Ascending aorta (tissue), 2 donors: Measurements from ENCODE around the gene MYD88. TPM values are rescaled to one million over a fixed set of nuclear protein-coding genes. Genes with fewer than 3 reads are reported as not detected.

Experiments
- DNase-seq, 2 donors: peaks; one replicate each; pipeline ENCODE4 v3.0.0-alpha.2; 2019; ENCODE audit warnings: low spot score in 2 of 2
- H3K27ac ChIP-seq, 2 donors: fragments of 200-600 bp; sonication (generic); one replicate each; pipeline ENCODE4 v1.5.1; 2016 to 2017; ENCODE audit warnings: mild to moderate bottlenecking in 1 of 2
- H3K27me3 ChIP-seq: fragments of 200-600 bp; sonication (generic); one replicate; pipeline ENCODE4 v1.5.1; 2017
- H3K36me3 ChIP-seq, 2 donors: fragments of 200-600 bp; sonication (generic); one replicate each; pipeline ENCODE4 v1.5.1; 2016
- H3K4me1 ChIP-seq, 2 donors: fragments of 200-600 bp; sonication (generic); one replicate each; pipeline ENCODE4 v1.5.1; 2016 to 2017; ENCODE audit warnings: mild to moderate bottlenecking in 1 of 2
- H3K4me3 ChIP-seq, 2 donors: fragments of 200-600 bp; sonication (generic); one replicate each; pipeline ENCODE4 v1.5.1; 2016 to 2017; ENCODE audit warnings: mild to moderate bottlenecking in 1 of 2
- H3K9me3 ChIP-seq, 2 donors: fragments of 200-600 bp; sonication (generic); one replicate each; pipeline ENCODE4 v1.5.1; 2016
- intact Hi-C: fragments of 100-400 bp; cut with DNase I; formaldehyde crosslinking; loops from one replicate; pipeline ENCODE4 v1.15.1; 2023
- total RNA-seq: library from RNA; depleted of rRNA; stranded (reverse); fragments of >200 nt; gene quantifications from one replicate; pipeline ENCODE4 v1.1.0, GENCODE V29; 2016
- TF ChIP-seq, protein P1 (sequence below), 3 experiments: fragments of 200-600 bp in 2 of 3; fragments of 450-650 bp in 1 of 3; sonication (generic) in 2 of 3; IDR thresholded peaks; one replicate each; pipeline ENCODE4 v1.5.1; 2016 to 2019; ENCODE audit warnings: antibody characterized with exemption in 3 of 3, mild to moderate bottlenecking in 1 of 3, moderate library complexity in 1 of 3

Gene MYD88
- total RNA-seq, 1 donor from 2014 or later: 38.8 TPM

DNA sequence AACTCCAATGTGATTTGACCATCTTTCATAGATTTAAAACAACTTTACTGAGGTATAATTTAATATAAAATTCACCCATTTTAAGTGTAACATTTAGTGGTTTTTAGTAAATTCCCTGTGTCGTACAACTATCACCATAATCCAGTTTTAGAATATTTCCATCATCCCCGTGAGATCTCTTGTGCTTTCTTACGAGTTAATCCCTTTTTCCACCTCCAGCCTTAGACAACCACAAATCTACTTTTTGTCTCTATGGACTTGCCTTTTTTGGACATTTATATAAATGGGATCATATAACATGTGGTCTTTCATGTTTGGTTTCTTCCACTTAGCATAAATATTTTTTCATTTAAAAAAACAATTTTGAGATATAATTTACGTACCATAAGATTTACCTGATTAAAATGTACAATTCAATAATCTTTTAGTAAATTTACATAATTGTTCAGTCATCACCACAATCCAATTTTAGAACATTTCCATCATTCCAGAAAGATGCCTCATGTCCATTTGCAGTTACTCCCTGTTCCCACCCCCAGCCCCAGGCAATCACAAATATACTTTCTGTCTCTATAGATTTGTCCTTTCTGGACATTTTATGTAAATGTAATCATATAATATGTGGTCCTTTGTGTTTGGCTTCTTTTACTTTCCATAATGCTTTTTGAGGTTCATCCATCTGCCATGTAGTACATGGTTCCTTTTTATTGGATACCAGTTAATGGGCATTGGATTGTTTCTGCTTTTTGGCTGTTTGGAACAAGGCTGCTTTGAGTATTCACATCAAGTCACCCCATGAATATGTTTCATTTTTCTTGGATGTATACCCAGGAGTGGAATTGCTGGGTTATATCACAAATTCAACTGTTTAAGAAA lies 29.9 kb downstream of the MYD88 start:
- Histone ChIP-seq H3K36me3 (no peaks in the 10 kb centered on the region), H3K27me3 (no peaks in the 10 kb centered on the region), H3K9me3 (no peaks in the 10 kb centered on the region), H3K4me1 (peaks cover 0 to 24% of the 10 kb centered on the region in 2 donors), H3K27ac (peak overlapping the region; percentile 46 to 47), H3K4me3 (no peak overlapping the region)
- TF ChIP-seq, protein P1, sequence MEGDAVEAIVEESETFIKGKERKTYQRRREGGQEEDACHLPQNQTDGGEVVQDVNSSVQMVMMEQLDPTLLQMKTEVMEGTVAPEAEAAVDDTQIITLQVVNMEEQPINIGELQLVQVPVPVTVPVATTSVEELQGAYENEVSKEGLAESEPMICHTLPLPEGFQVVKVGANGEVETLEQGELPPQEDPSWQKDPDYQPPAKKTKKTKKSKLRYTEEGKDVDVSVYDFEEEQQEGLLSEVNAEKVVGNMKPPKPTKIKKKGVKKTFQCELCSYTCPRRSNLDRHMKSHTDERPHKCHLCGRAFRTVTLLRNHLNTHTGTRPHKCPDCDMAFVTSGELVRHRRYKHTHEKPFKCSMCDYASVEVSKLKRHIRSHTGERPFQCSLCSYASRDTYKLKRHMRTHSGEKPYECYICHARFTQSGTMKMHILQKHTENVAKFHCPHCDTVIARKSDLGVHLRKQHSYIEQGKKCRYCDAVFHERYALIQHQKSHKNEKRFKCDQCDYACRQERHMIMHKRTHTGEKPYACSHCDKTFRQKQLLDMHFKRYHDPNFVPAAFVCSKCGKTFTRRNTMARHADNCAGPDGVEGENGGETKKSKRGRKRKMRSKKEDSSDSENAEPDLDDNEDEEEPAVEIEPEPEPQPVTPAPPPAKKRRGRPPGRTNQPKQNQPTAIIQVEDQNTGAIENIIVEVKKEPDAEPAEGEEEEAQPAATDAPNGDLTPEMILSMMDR (IDR thresholded peaks at IDR 0.05): no peak
- no peak for DNase-seq
- intact Hi-C loops: loop anchor here (5.0 to 10.0 kb wide), 2 partner anchors 59 to 286 kb away; partner anchors contain the start of gene ACVR2B

DNA sequence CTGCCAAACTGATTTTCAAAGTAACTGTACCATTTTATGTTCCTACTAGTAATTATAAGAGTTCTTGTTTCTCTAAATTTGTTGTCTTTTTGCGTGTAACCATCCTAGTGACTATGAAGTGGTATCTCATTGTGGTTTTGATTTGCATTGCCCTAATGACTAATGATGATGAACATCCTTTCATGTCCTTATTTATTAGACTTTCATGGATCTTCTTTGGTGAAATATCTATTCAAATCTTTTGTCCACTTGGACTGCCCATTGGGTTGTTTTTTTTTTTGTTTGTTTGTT lies 30.5 kb downstream of the MYD88 start:
- no peak for DNase-seq
- TF ChIP-seq, protein P1 (IDR thresholded peaks at IDR 0.05): no peak
- Histone ChIP-seq H3K36me3 (no peaks in the 10 kb centered on the region), H3K4me3 (no peak overlapping the region), H3K4me1 (peaks cover 0 to 23% of the 10 kb centered on the region in 2 donors), H3K9me3 (no peaks in the 10 kb centered on the region), H3K27me3 (no peaks in the 10 kb centered on the region), H3K27ac (peak overlapping the region; percentile 46 to 47)
- intact Hi-C loops: loop anchor here (5.0 to 10.0 kb wide), 2 partner anchors 58 to 286 kb away; partner anchors contain the start of gene ACVR2B

DNA sequence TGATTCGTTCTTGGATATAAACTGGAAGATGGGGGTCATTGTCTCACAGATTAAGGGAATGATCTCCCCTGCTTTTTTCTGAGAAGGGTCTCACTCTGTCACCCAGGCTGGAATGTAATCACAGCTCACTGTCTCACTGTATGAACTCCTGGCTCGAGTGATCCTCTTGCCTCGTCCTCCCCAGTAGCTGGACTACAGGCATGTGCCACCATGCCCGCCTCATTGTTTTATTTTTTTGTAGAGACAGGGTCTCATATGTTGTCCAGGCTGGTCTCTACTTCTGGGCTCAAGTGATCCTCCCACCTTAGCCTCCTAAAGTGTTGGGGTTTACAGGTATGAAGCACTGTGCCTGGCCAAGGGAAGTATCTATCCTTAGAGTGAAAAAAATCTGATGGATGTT lies 32.3 kb downstream of the MYD88 start:
- DNase-seq: no peak
- intact Hi-C loops: no loop called here
- no peak overlapping the region for H3K27ac ChIP-seq
- H3K4me1 ChIP-seq: peaks cover 2 to 21% of the 10 kb centered on the region in 2 donors
- no peaks in the 10 kb centered on the region for H3K9me3 ChIP-seq
- no peak overlapping the region for H3K4me3 ChIP-seq
- no peaks in the 10 kb centered on the region for H3K27me3 ChIP-seq
- TF ChIP-seq, protein P1 (IDR thresholded peaks at IDR 0.05): no peak
- H3K36me3 ChIP-seq: no peaks in the 10 kb centered on the region

DNA sequence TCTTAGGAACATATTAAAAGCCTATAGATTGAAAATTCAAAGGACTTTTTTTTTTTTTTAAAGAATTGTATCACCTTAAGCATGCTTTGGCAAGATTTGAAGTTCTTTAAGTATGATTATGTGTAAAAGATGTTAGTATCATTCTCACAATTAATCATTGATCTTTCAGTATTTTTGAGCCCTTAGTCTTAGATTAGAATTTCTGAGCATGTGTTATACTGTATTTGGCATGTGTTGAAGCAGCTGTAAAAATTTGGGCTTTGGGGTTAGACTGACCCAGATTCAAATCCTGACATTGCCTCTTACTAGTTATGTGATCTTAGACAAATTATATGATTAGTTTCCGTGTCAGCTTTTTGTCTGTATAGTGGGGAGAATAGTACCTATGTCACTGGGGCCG lies 33.2 kb downstream of the MYD88 start:
- no peaks in the 10 kb centered on the region for H3K36me3 ChIP-seq
- no peaks in the 10 kb centered on the region for H3K9me3 ChIP-seq
- no peak overlapping the region for H3K27ac ChIP-seq
- TF ChIP-seq, protein P1 (IDR thresholded peaks at IDR 0.05): no peak
- peaks cover 2 to 21% of the 10 kb centered on the region in 2 donors for H3K4me1 ChIP-seq
- H3K4me3 ChIP-seq: no peak overlapping the region
- intact Hi-C loops: no loop called here
- no peaks in the 10 kb centered on the region for H3K27me3 ChIP-seq
- no peak for DNase-seq

DNA sequence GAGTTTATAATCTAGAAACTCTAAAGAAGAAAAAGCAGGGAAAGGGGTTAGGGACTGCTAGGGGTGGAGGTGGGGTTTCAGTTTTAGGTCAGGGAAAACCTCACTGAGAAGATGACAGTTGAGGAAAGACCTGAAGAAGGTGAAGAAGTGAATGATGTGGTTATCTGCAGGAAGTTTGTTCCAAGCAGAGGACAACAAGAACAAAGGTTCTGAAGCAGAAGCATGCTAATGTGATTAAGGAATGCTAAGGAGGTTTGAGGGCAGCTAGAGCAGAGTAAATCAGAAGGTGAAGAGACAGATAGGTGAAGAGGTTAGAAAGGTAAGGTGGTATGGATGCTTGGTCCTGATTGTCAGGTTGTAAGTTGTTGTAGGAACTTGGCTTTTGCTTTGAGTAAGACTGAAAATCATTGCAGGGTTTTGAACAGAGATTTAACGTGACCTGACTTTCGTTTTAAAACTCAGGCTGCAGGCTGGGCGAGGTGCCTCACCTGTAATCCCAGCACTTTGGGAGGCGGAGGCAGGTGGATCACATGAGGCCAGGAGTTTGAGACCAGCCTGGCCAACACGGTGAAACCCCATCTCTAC lies 35.5 kb downstream of the MYD88 start:
- H3K4me1 ChIP-seq: peaks cover 2 to 6% of the 10 kb centered on the region in 2 donors
- intact Hi-C loops: no loop called here
- H3K9me3 ChIP-seq: no peaks in the 10 kb centered on the region

More for the DNA sequence above, 35.5 kb downstream of the MYD88 start:
- H3K36me3 ChIP-seq: no peaks in the 10 kb centered on the region
- TF ChIP-seq, protein P1 (IDR thresholded peaks at IDR 0.05): no peak
- no peaks in the 10 kb centered on the region for H3K27me3 ChIP-seq
- DNase-seq: no peak
- no peak overlapping the region for H3K27ac ChIP-seq
- no peak overlapping the region for H3K4me3 ChIP-seq
